ENCODE results near the gene CCND3.

DNA sequence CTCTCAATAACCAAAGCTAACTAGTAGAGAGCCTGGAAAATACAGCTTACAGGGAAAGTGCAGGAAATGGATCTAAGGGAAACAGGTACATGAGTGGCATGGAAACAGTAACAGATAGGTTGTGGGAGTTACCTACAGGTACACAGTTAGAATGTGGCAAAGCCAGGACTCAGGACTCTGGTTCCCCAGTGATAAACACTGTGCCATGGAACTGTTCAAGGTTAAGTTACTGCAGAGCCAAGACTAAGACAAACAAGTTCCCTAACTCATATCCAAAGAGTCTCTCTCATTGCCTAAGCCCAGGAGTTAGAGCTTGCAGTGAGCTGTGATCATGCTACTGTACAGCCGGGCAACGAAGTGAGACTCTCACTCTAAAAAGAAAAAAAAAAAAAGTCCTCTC is 27.3 kb downstream of the CCND3 start:
- TF ChIP-seq POLR2A (IDR thresholded peaks at IDR 0.05; ENCODE audit: low read depth, low read length) (no peak), POLR2AphosphoS5 (IDR thresholded peaks at IDR 0.05; ENCODE audit: low read depth, low read length) (no peak), SPI1 (IDR thresholded peaks at IDR 0.05; ENCODE audit: low read depth, low read length) (no peak), TAF1 (IDR thresholded peaks at IDR 0.05; ENCODE audit: low read depth, low read length) (no peak), PAX5 (IDR thresholded peaks at IDR 0.05; ENCODE audit: insufficient read depth, low read length, severe bottlenecking) (no peak), POU2F2 (IDR thresholded peaks at IDR 0.05; ENCODE audit: low read depth, low read length) (no peak)

Measured in GM12891 (cell line).